Measurements from ENCODE around the gene PBRM1. TPM values are rescaled to one million over a fixed set of nuclear protein-coding genes. Genes with fewer than 3 reads are reported as not detected.

PBRM1 gene
- total and polyA plus RNA-seq, 2 of the 13 experiments (the other 11 are each of a cell fraction or from before 2014, with no cell fraction given), result 10.9 to 33.2 TPM

- TF ChIP-seq, protein P1, sequence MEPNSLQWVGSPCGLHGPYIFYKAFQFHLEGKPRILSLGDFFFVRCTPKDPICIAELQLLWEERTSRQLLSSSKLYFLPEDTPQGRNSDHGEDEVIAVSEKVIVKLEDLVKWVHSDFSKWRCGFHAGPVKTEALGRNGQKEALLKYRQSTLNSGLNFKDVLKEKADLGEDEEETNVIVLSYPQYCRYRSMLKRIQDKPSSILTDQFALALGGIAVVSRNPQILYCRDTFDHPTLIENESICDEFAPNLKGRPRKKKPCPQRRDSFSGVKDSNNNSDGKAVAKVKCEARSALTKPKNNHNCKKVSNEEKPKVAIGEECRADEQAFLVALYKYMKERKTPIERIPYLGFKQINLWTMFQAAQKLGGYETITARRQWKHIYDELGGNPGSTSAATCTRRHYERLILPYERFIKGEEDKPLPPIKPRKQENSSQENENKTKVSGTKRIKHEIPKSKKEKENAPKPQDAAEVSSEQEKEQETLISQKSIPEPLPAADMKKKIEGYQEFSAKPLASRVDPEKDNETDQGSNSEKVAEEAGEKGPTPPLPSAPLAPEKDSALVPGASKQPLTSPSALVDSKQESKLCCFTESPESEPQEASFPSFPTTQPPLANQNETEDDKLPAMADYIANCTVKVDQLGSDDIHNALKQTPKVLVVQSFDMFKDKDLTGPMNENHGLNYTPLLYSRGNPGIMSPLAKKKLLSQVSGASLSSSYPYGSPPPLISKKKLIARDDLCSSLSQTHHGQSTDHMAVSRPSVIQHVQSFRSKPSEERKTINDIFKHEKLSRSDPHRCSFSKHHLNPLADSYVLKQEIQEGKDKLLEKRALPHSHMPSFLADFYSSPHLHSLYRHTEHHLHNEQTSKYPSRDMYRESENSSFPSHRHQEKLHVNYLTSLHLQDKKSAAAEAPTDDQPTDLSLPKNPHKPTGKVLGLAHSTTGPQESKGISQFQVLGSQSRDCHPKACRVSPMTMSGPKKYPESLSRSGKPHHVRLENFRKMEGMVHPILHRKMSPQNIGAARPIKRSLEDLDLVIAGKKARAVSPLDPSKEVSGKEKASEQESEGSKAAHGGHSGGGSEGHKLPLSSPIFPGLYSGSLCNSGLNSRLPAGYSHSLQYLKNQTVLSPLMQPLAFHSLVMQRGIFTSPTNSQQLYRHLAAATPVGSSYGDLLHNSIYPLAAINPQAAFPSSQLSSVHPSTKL (CRISPR knock-in tag; IDR thresholded peaks at IDR 0.05), result peak; percentile 62
- TF ChIP-seq, protein P2, sequence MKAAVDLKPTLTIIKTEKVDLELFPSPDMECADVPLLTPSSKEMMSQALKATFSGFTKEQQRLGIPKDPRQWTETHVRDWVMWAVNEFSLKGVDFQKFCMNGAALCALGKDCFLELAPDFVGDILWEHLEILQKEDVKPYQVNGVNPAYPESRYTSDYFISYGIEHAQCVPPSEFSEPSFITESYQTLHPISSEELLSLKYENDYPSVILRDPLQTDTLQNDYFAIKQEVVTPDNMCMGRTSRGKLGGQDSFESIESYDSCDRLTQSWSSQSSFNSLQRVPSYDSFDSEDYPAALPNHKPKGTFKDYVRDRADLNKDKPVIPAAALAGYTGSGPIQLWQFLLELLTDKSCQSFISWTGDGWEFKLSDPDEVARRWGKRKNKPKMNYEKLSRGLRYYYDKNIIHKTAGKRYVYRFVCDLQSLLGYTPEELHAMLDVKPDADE (CRISPR knock-in tag; IDR thresholded peaks at IDR 0.05), result peak; percentile 91; the same call in 1 of the 2 replicates
- TF ChIP-seq KAT8 (CRISPR knock-in tag; IDR thresholded peaks at IDR 0.05), result peak; percentile 85; the same call in 1 of the 2 replicates
- TF ChIP-seq ZNF30 (CRISPR knock-in tag; IDR thresholded peaks at IDR 0.05), result 0 out of 2 replicates have a peak, but pooled peaks have one; percentile 80
- TF ChIP-seq, protein P3, sequence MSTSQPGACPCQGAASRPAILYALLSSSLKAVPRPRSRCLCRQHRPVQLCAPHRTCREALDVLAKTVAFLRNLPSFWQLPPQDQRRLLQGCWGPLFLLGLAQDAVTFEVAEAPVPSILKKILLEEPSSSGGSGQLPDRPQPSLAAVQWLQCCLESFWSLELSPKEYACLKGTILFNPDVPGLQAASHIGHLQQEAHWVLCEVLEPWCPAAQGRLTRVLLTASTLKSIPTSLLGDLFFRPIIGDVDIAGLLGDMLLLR (CRISPR knock-in tag; IDR thresholded peaks at IDR 0.05), result peak; percentile 90
- TF ChIP-seq MAX (IDR thresholded peaks at IDR 0.05), result peak; percentile 93
- TF ChIP-seq ZNF784 (CRISPR knock-in tag; IDR thresholded peaks at IDR 0.05; ENCODE audit: borderline replicate concordance), result peak; percentile 80; the same call in 1 of the 2 replicates
- no peak for TF ChIP-seq ZNF841 (CRISPR knock-in tag; IDR thresholded peaks at IDR 0.05; ENCODE audit: borderline replicate concordance)
- TF ChIP-seq UBTF (CRISPR knock-in tag; IDR thresholded peaks at IDR 0.05), result peak; percentile 96
- no peak for TF ChIP-seq ATF1 (CRISPR knock-in tag; IDR thresholded peaks at IDR 0.05)
- TF ChIP-seq ZNF256 (CRISPR knock-in tag; conservative IDR thresholded peaks at IDR 0.05), result no peak
- no peak for TF ChIP-seq SETDB1 (CRISPR knock-in tag; IDR thresholded peaks at IDR 0.05; ENCODE audit: borderline replicate concordance)
- peak; percentile 98 for TF ChIP-seq POLR2G (IDR thresholded peaks at IDR 0.05; ENCODE audit: low read depth, low read length)
- TF ChIP-seq, protein P4, sequence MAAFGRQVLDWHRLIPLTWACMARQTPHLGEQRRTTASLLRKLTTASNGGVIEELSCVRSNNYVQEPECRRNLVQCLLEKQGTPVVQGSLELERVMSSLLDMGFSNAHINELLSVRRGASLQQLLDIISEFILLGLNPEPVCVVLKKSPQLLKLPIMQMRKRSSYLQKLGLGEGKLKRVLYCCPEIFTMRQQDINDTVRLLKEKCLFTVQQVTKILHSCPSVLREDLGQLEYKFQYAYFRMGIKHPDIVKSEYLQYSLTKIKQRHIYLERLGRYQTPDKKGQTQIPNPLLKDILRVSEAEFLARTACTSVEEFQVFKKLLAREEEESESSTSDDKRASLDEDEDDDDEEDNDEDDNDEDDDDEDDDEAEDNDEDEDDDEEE (CRISPR knock-in tag; IDR thresholded peaks at IDR 0.05), result peak; percentile 95; the same call in 1 of the 2 replicates
- TF ChIP-seq ISX (CRISPR knock-in tag; conservative IDR thresholded peaks at IDR 0.05), result 0 out of 2 replicates have a peak, but pooled peaks have one; percentile 25
- peak; percentile 93 for TF ChIP-seq GABPB1 (CRISPR knock-in tag; IDR thresholded peaks at IDR 0.05)
- no peak for TF ChIP-seq KDM6A (CRISPR knock-in tag; IDR thresholded peaks at IDR 0.05; ENCODE audit: low read depth)
- TF ChIP-seq MLLT10 (CRISPR knock-in tag; IDR thresholded peaks at IDR 0.05), result no peak
- no peak for TF ChIP-seq ZMYM2 (CRISPR knock-in tag; IDR thresholded peaks at IDR 0.05)
These were observed 149.1 kb downstream of the PBRM1 start, which contains the start of gene UQCC5 (continued) for GRCh38 chr3:52536369-52537164.
